Body of pancreas (tissue), 4 donors: ENCODE data around the gene CAMK4. TPM values are rescaled to one million over a fixed set of nuclear protein-coding genes. Genes with fewer than 3 reads are reported as not detected.

Source experiments
- ATAC-seq: fragments of 150-250 bp; one replicate; pipeline ENCODE4 v1.9.1; 2016
- DNase-seq, 4 donors: peaks; one replicate each; pipeline ENCODE4 v3.0.0-alpha.2; 2019
- H3K27ac ChIP-seq, 4 donors: fragments of 200-600 bp; sonication (generic); 1 replicate in 3 of 4; 2 replicates in 1 of 4; pipeline versions ENCODE4 v1.5.1 to v1.6.1; 2016 to 2019; ENCODE audit warnings: mild to moderate bottlenecking in 1 of 4, mixed read lengths in 1 of 4, moderate library complexity in 1 of 4
- H3K27me3 ChIP-seq, 2 donors: fragments of 200-600 bp; sonication (generic); one replicate each; pipeline ENCODE4 v1.6.0; 2016; ENCODE audit warnings: mild to moderate bottlenecking in 1 of 2
- H3K36me3 ChIP-seq, 2 donors: fragments of 200-600 bp; sonication (generic); replicated peaks in 1 of 2; 2 replicates each; pipeline ENCODE4 v1.5.1; 2016; ENCODE audit warnings: low read depth in 2 of 2; ENCODE audit not compliant: insufficient read depth in 1 of 2
- H3K4me1 ChIP-seq: fragments of 200-600 bp; sonication (generic); one replicate; pipeline ENCODE4 v1.6.0; 2016
- H3K4me3 ChIP-seq, 2 donors: fragments of 200-600 bp; sonication (generic); 1 replicate in 1 of 2; 2 replicates in 1 of 2; pipeline ENCODE4 v1.5.1; 2016 to 2019
- H3K9me3 ChIP-seq, 3 donors: fragments of 200-600 bp; sonication (generic); 1 replicate in 2 of 3; 2 replicates in 1 of 3; pipeline ENCODE4 v1.5.1; 2016
- CTCF ChIP-seq, 7 experiments: fragments of 450-650 bp in 4 of 7; fragments of 200-600 bp in 3 of 7; sonication (generic) in 3 of 7; IDR thresholded peaks; one replicate each; pipeline ENCODE4 v1.5.1; 2016 to 2019; ENCODE audit warnings: antibody characterized with exemption in 7 of 7
- POLR2A ChIP-seq, 3 donors: fragments of 450-650 bp; IDR thresholded peaks; one replicate each; pipeline ENCODE4 v1.6.1; 2016; ENCODE audit warnings: antibody characterized with exemption in 3 of 3, mild to moderate bottlenecking in 2 of 3
- WGBS, 2 donors: methylation state at CpG; one replicate each; pipeline ENCODE4 v1.1.5; 2017; 5-methylcytosine and 5-hydroxymethylcytosine counted together
- intact Hi-C: fragments of 100-400 bp; cut with DNase I; formaldehyde crosslinking; loops from one replicate; pipeline ENCODE4 v1.15.1; 2023
- total RNA-seq, 2 donors: library from RNA; depleted of rRNA; stranded (reverse); fragments of >200 nt; gene quantifications; one replicate each; pipeline ENCODE4 v1.1.0, GENCODE V29; 2016

Gene CAMK4
- total RNA-seq, 2 donors from 2014 or later, result 0.78 TPM; not detected in 1

- no peaks in the 10 kb centered on the region for H3K4me1 ChIP-seq
- no peaks in the 10 kb centered on the region for H3K9me3 ChIP-seq
- DNase-seq (no peak), ATAC-seq (no peak)
- no peaks in the 10 kb centered on the region for H3K36me3 ChIP-seq
- H3K4me3 ChIP-seq, result no peak overlapping the region
- no peak overlapping the region for H3K27ac ChIP-seq
- intact Hi-C loops, result no loop called here
- H3K27me3 ChIP-seq, result no peaks in the 10 kb centered on the region
- 48 to 54% methylated on average over 5 of the region's 5 CpGs for WGBS, 2 donors
- no peak for TF ChIP-seq POLR2A (IDR thresholded peaks at IDR 0.05)
- TF ChIP-seq CTCF (IDR thresholded peaks at IDR 0.05), result no peak
Measured at GRCh38 chr5:111532886-111533582, 308.9 kb downstream of the CAMK4 start.

GRCh38 chr5:111535879-111536549 lies 311.8 kb downstream of the CAMK4 start:
- TF ChIP-seq POLR2A (IDR thresholded peaks at IDR 0.05) (no peak), CTCF (IDR thresholded peaks at IDR 0.05) (no peak)
- no peak for DNase-seq
- Histone ChIP-seq H3K4me1 (no peaks in the 10 kb centered on the region), H3K4me3 (no peak overlapping the region), H3K27me3 (no peaks in the 10 kb centered on the region), H3K9me3 (no peaks in the 10 kb centered on the region), H3K36me3 (no peaks in the 10 kb centered on the region), H3K27ac (no peak overlapping the region)
- ATAC-seq, result no peak
- 81 to 86% methylated on average over 1 of the region's 1 CpG for WGBS, 2 donors
- intact Hi-C loops, result no loop called here

- 48% methylated on average over 1 of the region's 1 CpG for WGBS, 2 donors
- Histone ChIP-seq H3K27me3 (no peaks in the 10 kb centered on the region), H3K4me3 (no peak overlapping the region)
Measured at GRCh38 chr5:111537141-111538024, 313.2 kb downstream of the CAMK4 start.

More at GRCh38 chr5:111537141-111538024, 313.2 kb downstream of the CAMK4 start:
- Histone ChIP-seq H3K4me1 (no peaks in the 10 kb centered on the region), H3K36me3 (no peaks in the 10 kb centered on the region), H3K27ac (no peak overlapping the region), H3K9me3 (no peaks in the 10 kb centered on the region)
- ATAC-seq (no peak), DNase-seq (no peak)
- intact Hi-C loops, result no loop called here
- TF ChIP-seq POLR2A (IDR thresholded peaks at IDR 0.05) (no peak), CTCF (IDR thresholded peaks at IDR 0.05) (no peak)

Other genes with a start within 250 kb of the CAMK4 start
- under 1 TPM in 1 of 2 donors, not detected in 1; 0.26 TPM for gene TSLP, start 152.7 kb upstream of the CAMK4 start, total RNA-seq
- 10 to 100 TPM; 11.9 to 16.1 TPM for gene WDR36, start 132.0 kb upstream of the CAMK4 start, total RNA-seq